ENCODE data around the gene KRTAP5-8.
"Not testable (repeated sequence)": the region's sequence is repeated elsewhere in the genome, so short reads cannot be mapped to it uniquely, and the experiment has no call there.

DNA sequence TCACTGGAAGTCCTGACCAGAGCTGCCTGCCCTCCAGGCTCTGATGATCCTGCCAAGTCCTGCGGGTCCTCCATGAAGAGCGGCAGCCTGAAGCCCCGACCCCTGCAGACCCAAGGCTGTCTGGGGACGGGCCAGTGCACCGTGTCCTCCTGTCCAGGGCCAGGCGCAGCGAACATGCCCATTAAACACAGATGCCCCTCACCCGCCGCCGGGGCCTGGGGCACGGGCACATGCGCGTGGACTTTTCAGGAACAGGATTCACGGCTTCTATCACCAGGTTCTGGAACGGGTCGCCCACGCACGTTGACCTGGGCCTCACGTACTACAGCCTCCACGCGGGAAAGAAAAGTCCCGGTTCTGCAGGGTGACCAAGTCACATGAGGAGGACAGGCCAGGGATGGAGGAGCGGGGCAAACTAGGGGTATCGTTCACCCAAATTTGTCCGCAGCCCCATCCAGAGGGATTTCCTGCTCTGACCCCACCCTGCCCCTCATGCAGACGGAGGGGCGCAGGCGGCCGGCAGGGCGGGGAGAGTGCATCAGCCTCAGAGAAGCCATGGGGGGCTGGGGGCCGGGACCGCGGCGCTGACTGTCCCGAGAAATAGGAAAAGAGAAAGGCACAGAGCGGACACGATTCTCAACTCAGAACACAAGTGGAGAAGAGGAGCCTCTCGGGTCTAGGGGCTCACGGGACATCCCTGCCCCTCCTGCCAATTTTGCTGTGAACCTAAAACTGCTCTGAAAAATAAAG, 33.5 kb downstream of the KRTAP5-8 start:
- not testable (repeated sequence) for TF ChIP-seq SP1 (CRISPR knock-in tag; IDR thresholded peaks at IDR 0.05); MYC (IDR thresholded peaks at IDR 0.05; ENCODE audit: low read depth, low read length); MYC (CRISPR knock-in tag; IDR thresholded peaks at IDR 0.05; ENCODE audit: borderline replicate concordance, low read depth); SAP30 (IDR thresholded peaks at IDR 0.05; ENCODE audit: borderline replicate concordance, insufficient read depth, low read depth, low read length, poor library complexity, severe bottlenecking); MAFF (IDR thresholded peaks at IDR 0.05; ENCODE audit: low read length); ZNF282 (CRISPR knock-in tag; IDR thresholded peaks at IDR 0.05); ZNF316 (IDR thresholded peaks at IDR 0.05); ZNF175 (CRISPR knock-in tag; IDR thresholded peaks at IDR 0.05; ENCODE audit: low read depth); MTA3 (IDR thresholded peaks at IDR 0.05; ENCODE audit: borderline replicate concordance); TAL1 (IDR thresholded peaks at IDR 0.05)
- TF ChIP-seq, protein P1, sequence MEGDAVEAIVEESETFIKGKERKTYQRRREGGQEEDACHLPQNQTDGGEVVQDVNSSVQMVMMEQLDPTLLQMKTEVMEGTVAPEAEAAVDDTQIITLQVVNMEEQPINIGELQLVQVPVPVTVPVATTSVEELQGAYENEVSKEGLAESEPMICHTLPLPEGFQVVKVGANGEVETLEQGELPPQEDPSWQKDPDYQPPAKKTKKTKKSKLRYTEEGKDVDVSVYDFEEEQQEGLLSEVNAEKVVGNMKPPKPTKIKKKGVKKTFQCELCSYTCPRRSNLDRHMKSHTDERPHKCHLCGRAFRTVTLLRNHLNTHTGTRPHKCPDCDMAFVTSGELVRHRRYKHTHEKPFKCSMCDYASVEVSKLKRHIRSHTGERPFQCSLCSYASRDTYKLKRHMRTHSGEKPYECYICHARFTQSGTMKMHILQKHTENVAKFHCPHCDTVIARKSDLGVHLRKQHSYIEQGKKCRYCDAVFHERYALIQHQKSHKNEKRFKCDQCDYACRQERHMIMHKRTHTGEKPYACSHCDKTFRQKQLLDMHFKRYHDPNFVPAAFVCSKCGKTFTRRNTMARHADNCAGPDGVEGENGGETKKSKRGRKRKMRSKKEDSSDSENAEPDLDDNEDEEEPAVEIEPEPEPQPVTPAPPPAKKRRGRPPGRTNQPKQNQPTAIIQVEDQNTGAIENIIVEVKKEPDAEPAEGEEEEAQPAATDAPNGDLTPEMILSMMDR (IDR thresholded peaks at IDR 0.05 in 2 of 3, conservative IDR thresholded peaks at IDR 0.05 in 1 of 3; ENCODE audit: insufficient read depth in 2 of 3, low read depth in 1 of 3, low read length in 3 of 3): not testable (repeated sequence)
- TF ChIP-seq, protein P2, sequence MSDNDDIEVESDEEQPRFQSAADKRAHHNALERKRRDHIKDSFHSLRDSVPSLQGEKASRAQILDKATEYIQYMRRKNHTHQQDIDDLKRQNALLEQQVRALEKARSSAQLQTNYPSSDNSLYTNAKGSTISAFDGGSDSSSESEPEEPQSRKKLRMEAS (CRISPR knock-in tag; IDR thresholded peaks at IDR 0.05): not testable (repeated sequence)
- TF ChIP-seq, protein P3, sequence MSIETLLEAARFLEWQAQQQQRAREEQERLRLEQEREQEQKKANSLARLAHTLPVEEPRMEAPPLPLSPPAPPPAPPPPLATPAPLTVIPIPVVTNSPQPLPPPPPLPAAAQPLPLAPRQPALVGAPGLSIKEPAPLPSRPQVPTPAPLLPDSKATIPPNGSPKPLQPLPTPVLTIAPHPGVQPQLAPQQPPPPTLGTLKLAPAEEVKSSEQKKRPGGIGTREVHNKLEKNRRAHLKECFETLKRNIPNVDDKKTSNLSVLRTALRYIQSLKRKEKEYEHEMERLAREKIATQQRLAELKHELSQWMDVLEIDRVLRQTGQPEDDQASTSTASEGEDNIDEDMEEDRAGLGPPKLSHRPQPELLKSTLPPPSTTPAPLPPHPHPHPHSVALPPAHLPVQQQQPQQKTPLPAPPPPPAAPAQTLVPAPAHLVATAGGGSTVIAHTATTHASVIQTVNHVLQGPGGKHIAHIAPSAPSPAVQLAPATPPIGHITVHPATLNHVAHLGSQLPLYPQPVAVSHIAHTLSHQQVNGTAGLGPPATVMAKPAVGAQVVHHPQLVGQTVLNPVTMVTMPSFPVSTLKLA (conservative IDR thresholded peaks at IDR 0.05): not testable (repeated sequence)
